MM.1S (cell line): ENCODE data around the gene CAMK4.

Experiments used
- CTCF ChIP-seq: fragments of 300-600 bp; sonication (generic); IDR thresholded peaks from 2 replicates; pipeline ENCODE4 v1.5.1; 2016; ENCODE audit warnings: antibody characterized with exemption, low read length, mixed read lengths
- EZH2 ChIP-seq: fragments of 300-600 bp; sonication (generic); optimal IDR thresholded peaks from 2 replicates; pipeline ENCODE3; 2017; ENCODE audit warnings: low read depth, mild to moderate bottlenecking, antibody characterized with exemption, low read length, mixed read lengths
- EZH2phosphoT487 ChIP-seq: fragments of 300-600 bp; sonication (generic); IDR thresholded peaks from 2 replicates; pipeline ENCODE4 v1.6.1; 2018; ENCODE audit warnings: antibody characterized with exemption, low read length

- no peak for TF ChIP-seq CTCF
- no peak for TF ChIP-seq EZH2
- no peak for TF ChIP-seq EZH2phosphoT487
Observed at GRCh38 chr5:111494355-111494999, 270.3 kb downstream of the CAMK4 start.
